Measurements from ENCODE around the gene HAUS3.

Gene HAUS3

GRCh38 chr4:2241410-2242353, at the start of gene HAUS3, which contains the start of gene POLN:
Gene HAUS3, minus strand, starts transcription at chr4:2242121. Its CDS starts 1,175 bp downstream, at chr4:2240946.
Gene POLN, minus strand, starts transcription at chr4:2242121. Its CDS starts 12,890 bp downstream, at chr4:2229231.
- DNase-seq (ENCODE audit: low spot score): peak; percentile 99

- peak; percentile 44 for DNase-seq (ENCODE audit: low spot score)
Observed at GRCh38 chr4:2290974-2291704, 49.2 kb upstream of the HAUS3 start.

- peak; percentile 43 for DNase-seq (ENCODE audit: low spot score)
Observed at GRCh38 chr4:2290488-2290887, 48.6 kb upstream of the HAUS3 start.

GRCh38 chr4:2289955-2290333, 48.0 kb upstream of the HAUS3 start:
- DNase-seq (ENCODE audit: low spot score): peak; percentile 42

GRCh38 chr4:2289311-2289954, 47.5 kb upstream of the HAUS3 start:
- no peak for DNase-seq (ENCODE audit: low spot score)

- no peak for DNase-seq (ENCODE audit: low spot score)
Observed at GRCh38 chr4:2288051-2288541, 46.2 kb upstream of the HAUS3 start.

GRCh38 chr4:2287594-2287915, 45.6 kb upstream of the HAUS3 start:
- DNase-seq (ENCODE audit: low spot score): no peak

GRCh38 chr4:2286904-2287593, 45.1 kb upstream of the HAUS3 start:
- DNase-seq (ENCODE audit: low spot score): no peak

GRCh38 chr4:2285613-2286381, 43.9 kb upstream of the HAUS3 start:
- DNase-seq (ENCODE audit: low spot score): no peak

GRCh38 chr4:2284934-2285612, 43.2 kb upstream of the HAUS3 start:
- no peak for DNase-seq (ENCODE audit: low spot score)

- DNase-seq (ENCODE audit: low spot score): no peak
Observed at GRCh38 chr4:2284161-2284933, 42.4 kb upstream of the HAUS3 start.

GRCh38 chr4:2283199-2283711, 41.3 kb upstream of the HAUS3 start:
- DNase-seq (ENCODE audit: low spot score): no peak

- no peak for DNase-seq (ENCODE audit: low spot score)
Observed at GRCh38 chr4:2281575-2282343, 39.8 kb upstream of the HAUS3 start.

- DNase-seq (ENCODE audit: low spot score): no peak
Observed at GRCh38 chr4:2280531-2281300, 38.8 kb upstream of the HAUS3 start.

GRCh38 chr4:2277956-2278355, 36.0 kb upstream of the HAUS3 start:
- no peak for DNase-seq (ENCODE audit: low spot score)

GRCh38 chr4:2276581-2277325, 34.8 kb upstream of the HAUS3 start:
- DNase-seq (ENCODE audit: low spot score): no peak
